ENCODE data around the gene FXYD1. TPM values are rescaled to one million over a fixed set of nuclear protein-coding genes. Genes with fewer than 3 reads are reported as not detected.

The FXYD1 gene
- total and polyA plus RNA-seq, 2 of the 8 experiments (the other 6 are each of a cell fraction or from before 2014, with no cell fraction given): 1.6 to 8.1 TPM

DNA sequence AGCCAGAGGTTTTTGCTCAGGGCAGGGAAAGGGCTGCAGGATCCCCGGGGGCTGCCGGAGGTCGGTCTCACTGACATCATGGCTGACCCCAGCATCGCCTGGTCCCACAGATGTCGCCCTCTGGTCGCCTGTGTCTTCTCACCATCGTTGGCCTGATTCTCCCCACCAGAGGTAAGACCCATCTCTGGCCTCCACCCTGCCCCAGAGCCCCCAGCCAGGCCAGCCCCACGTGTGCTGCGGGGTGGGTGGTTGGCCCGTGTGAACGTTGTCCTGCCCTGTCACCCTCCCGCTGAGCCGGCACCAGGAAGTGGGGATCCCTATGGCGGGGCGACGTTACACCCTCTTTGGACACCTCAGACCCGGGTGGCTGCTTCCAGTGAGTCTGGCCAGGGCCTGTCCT, 16.8 kb downstream of the FXYD1 start:
- Histone ChIP-seq H3K18ac (ENCODE audit: extremely low read depth, low read length) (peak overlapping the region; percentile 95), H3K79me2 (ENCODE audit: control insufficient read depth in 1 of 2, insufficient read depth in 2 of 2, low read length in 2 of 2) (peaks cover 0 to 11% of the 10 kb centered on the region in 2 experiments; a peak in 1 of 4 replicates), H3K4me3 (ENCODE audit: extremely low read depth in 1 of 4, insufficient read depth in 2 of 4, low read depth in 3 of 4, low read length in 4 of 4) (peak overlapping the region; percentile 68 to 80 (median 74)), H2AK5ac (ENCODE audit: low read depth, low read length) (no peak overlapping the region), H3K23ac (ENCODE audit: insufficient read length) (no peak overlapping the region), H2BK120ac (replicated peaks; ENCODE audit: low read depth, low read length) (no peak overlapping the region), H2AFZ (ENCODE audit: low read length) (no peak overlapping the region), H4K20me1 (replicated peaks in 1 of 2; ENCODE audit: control insufficient read depth in 1 of 2, insufficient read depth in 2 of 2, low read length in 2 of 2) (peaks cover 1 to 5% of the 10 kb centered on the region in 2 experiments), H3K9me3 (ENCODE audit: insufficient read depth in 2 of 2, low read depth in 1 of 2, low read length in 1 of 2) (no peaks in the 10 kb centered on the region), H4K91ac (replicated peaks; ENCODE audit: insufficient read length, low read length) (no peak overlapping the region), H2BK12ac (ENCODE audit: low read depth, low read length) (no peak overlapping the region), H3K79me1 (ENCODE audit: low read depth, low read length) (peaks cover 6% of the 10 kb centered on the region), H3K9ac (replicated peaks in 1 of 4; ENCODE audit: extremely low read depth in 1 of 4, low read depth in 3 of 4, low read length in 3 of 4) (peak overlapping the region in 1 of 4 experiments; percentile 27; a peak in 2 of 7 replicates), H3K14ac (ENCODE audit: insufficient read length) (no peak overlapping the region), H3K4me2 (ENCODE audit: insufficient read depth in 1 of 2, low read depth in 2 of 2, low read length in 2 of 2) (peak overlapping the region; percentile 82 to 91), H3K56ac (replicated peaks; ENCODE audit: insufficient read length, low read depth, low read length) (no peak overlapping the region), H2BK5ac (ENCODE audit: low read depth, low read length) (no peak overlapping the region), H3K27ac (ENCODE audit: low read depth, low read length) (0 out of 2 replicates have a peak overlapping the region, but pooled peaks have one; percentile 21), H3K36me3 (ENCODE audit: control insufficient read depth in 2 of 4, insufficient read depth in 4 of 4, low read length in 3 of 4) (peaks cover 2 to 25% (median 10%) of the 10 kb centered on the region in 4 experiments; a peak in 6 of 8 replicates), H2BK15ac (ENCODE audit: low read length) (no peak overlapping the region), H4K8ac (ENCODE audit: extremely low read depth, insufficient read depth, low read length) (no peak overlapping the region), H3K4ac (replicated peaks; ENCODE audit: insufficient read length, low read depth, low read length) (no peak overlapping the region), H4K5ac (ENCODE audit: insufficient read length, low read depth, low read length) (no peak overlapping the region), H3K27me3 (replicated peaks in 1 of 4; ENCODE audit: control insufficient read depth in 3 of 4, extremely low read depth in 1 of 4, insufficient read depth in 3 of 4, low read length in 3 of 4) (peaks cover 0 to 5% (median 3%) of the 10 kb centered on the region in 4 experiments; a peak in 3 of 7 replicates), H3K4me1 (replicated peaks in 1 of 4; ENCODE audit: control insufficient read depth in 3 of 4, insufficient read depth in 4 of 4, low read length in 3 of 4) (peaks cover 4 to 26% (median 19%) of the 10 kb centered on the region in 4 experiments), H2BK20ac (ENCODE audit: low read length) (no peak overlapping the region), H3K23me2 (ENCODE audit: low read depth, low read length) (peaks cover 9% of the 10 kb centered on the region; the same call in 1 of the 2 replicates)
- POLR2A ChIA-PET (ENCODE audit: partially characterized antibody): interaction anchor here (1.2 to 5.6 kb wide), 6 partner anchors 11 to 88 kb away, joined by 3 to 67 read pairs (median 7); partner anchors contain the start of gene FXYD7
- CTCF ChIA-PET (ENCODE audit: partially characterized antibody): interaction anchor here (1.8 to 4.3 kb wide), 4 partner anchors 10 to 56 kb away, joined by 4 to 60 read pairs (median 10); partner anchors contain the start of gene FXYD7
- FAIRE-seq (no peak), DNase-seq (ENCODE audit: low read depth in 1 of 2, low spot score in 2 of 2) (no peak)
- WGBS, 2 experiments (ENCODE audit: extremely low coverage in 1 of 2, insufficient coverage in 1 of 2, insufficient read length in 1 of 2, insufficient replicate concordance in 2 of 2, low coverage in 1 of 2, low lambda C conversion rate in 2 of 2, missing lambda C conversion rate in 1 of 2): 39% methylated on average over 16 of the region's 17 CpGs; no CpG with 5 or more reads in 1 of the 2 experiments
- TF ChIP-seq MAFK (IDR thresholded peaks at IDR 0.05; ENCODE audit: low read depth, low read length): no peak
- TF ChIP-seq, protein P1, sequence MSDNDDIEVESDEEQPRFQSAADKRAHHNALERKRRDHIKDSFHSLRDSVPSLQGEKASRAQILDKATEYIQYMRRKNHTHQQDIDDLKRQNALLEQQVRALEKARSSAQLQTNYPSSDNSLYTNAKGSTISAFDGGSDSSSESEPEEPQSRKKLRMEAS (IDR thresholded peaks at IDR 0.05): no peak
- TF ChIP-seq RFX5 (IDR thresholded peaks at IDR 0.05; ENCODE audit: borderline replicate concordance, low read depth, low read length): no peak

Data from H1 (cell line).